ENCODE data around the gene FHOD3. TPM values are rescaled to one million over a fixed set of nuclear protein-coding genes. Genes with fewer than 3 reads are reported as not detected.

The FHOD3 gene
- total and polyA plus RNA-seq, 2 of the 8 experiments (the other 6 are each of a cell fraction or from before 2014, with no cell fraction given): 9.7 to 10.5 TPM

DNA sequence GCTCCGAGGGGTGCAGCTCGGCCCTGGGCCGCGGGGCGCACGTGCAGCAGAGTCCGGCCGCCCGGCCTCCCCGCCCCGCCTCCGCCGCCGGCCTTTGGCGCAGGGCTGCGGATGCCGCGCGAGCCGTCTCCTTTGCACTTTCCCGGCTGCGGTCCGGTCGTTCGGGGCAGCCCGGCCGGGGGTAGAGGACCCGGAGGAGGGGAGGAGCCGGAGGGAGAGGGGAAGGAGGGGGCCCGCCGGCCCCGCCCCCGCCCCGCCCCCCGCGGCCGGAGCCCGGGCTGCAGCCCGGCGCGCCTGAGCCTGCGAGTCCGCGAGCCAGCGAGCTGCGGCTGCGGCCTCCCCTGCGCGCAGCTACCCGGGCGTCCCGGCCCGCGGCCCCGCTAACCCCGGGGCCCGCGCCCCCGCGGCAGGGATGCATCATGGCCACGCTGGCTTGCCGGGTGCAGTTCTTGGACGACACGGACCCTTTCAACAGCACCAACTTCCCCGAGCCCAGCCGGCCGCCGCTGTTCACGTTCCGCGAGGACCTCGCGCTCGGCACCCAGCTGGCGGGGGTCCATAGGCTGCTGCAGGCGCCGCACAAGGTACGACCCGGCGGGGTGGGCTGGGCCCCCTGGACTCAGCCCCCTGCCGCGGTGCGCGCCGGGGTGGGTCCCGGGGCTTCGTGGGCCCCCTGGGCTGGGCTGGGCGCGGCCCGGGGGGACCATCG is at the start of gene FHOD3 (continued):
- no peak for TF ChIP-seq SP4 (IDR thresholded peaks at IDR 0.05; ENCODE audit: low read length)
- TF ChIP-seq TAF1 (IDR thresholded peaks at IDR 0.05; ENCODE audit: low read depth, low read length): peak; percentile 61
- TF ChIP-seq, protein P1, sequence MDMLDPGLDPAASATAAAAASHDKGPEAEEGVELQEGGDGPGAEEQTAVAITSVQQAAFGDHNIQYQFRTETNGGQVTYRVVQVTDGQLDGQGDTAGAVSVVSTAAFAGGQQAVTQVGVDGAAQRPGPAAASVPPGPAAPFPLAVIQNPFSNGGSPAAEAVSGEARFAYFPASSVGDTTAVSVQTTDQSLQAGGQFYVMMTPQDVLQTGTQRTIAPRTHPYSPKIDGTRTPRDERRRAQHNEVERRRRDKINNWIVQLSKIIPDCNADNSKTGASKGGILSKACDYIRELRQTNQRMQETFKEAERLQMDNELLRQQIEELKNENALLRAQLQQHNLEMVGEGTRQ (IDR thresholded peaks at IDR 0.05; ENCODE audit: low read length): no peak
- TF ChIP-seq ASH2L (IDR thresholded peaks at IDR 0.05; ENCODE audit: low read length): peak; percentile 22
- no peak for TF ChIP-seq EP300 (IDR thresholded peaks at IDR 0.05; ENCODE audit: borderline replicate concordance in 1 of 2, low read depth in 2 of 2, low read length in 2 of 2)
- no peak for TF ChIP-seq JUND (IDR thresholded peaks at IDR 0.05; ENCODE audit: low read length)
